Fibroblast of skin of left quadriceps (primary cell): Measurements from ENCODE around the gene CAMTA1.

Experiments used
- DNase-seq, 2 experiments: peaks; one replicate each; pipeline ENCODE4 v3.0.0-alpha.2; 2013; ENCODE audit warnings: low read depth in 2 of 2

Gene CAMTA1

GRCh38 chr1:7570311-7570710, 785.1 kb downstream of the CAMTA1 start:
- no peak for DNase-seq

- DNase-seq, result no peak
Measured at GRCh38 chr1:7572654-7573152, 787.4 kb downstream of the CAMTA1 start.

- no peak for DNase-seq
Measured at GRCh38 chr1:7573481-7573880, 788.2 kb downstream of the CAMTA1 start.

- no peak for DNase-seq
Measured at GRCh38 chr1:7574121-7575040, 789.1 kb downstream of the CAMTA1 start.

DNA sequence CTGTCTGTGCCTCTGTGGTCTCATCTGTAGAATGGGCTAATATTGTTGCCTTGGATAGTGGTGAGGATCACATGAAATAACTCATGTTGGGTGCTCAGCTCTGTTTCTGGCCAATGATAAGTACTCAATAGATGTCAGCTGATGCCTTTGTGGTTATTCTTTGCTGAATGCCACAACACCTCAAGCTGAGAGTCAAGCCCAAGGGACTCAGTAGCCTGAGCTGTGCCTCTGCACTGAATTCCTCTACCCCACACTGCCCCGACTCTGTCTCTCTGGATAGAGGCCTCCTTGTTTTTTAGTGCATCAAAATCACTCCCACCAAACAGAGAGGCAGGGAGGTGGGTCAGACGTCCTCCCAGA, 789.8 kb downstream of the CAMTA1 start:
- DNase-seq, result no peak

DNA sequence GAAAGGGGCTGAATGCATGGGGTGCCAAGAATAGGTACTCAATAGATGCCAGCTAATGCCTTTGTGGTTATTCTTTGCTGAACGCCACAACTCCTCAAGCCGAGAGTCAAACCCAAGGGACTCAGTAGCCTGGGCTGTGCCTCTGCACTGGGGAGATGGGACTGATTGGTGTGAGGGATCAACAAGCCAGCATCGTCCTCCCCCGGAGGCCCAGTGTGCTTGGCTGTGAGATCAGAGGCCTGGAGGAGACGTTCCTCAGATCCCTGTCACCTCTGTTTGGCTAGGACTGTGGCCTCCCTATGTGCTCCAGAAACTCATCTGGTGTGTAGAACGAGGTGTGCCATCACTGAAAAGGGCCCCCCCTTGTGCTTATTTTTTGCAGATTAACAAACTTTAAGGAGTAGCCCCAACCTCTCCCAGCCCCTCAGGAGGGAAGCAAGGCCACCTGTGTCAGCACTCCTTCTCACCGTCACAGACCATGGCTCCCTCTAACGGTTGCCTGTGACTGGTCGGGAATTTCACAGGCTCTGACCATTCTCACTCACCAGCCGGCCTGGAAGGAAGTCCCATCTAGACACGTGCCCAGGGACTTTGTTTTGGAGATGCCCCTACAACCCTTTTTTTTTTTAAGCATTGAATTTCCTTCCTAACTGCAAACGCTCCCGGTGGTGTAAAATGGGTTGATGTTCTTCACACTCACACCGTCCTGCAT, 791.8 kb downstream of the CAMTA1 start:
- no peak for DNase-seq

DNA sequence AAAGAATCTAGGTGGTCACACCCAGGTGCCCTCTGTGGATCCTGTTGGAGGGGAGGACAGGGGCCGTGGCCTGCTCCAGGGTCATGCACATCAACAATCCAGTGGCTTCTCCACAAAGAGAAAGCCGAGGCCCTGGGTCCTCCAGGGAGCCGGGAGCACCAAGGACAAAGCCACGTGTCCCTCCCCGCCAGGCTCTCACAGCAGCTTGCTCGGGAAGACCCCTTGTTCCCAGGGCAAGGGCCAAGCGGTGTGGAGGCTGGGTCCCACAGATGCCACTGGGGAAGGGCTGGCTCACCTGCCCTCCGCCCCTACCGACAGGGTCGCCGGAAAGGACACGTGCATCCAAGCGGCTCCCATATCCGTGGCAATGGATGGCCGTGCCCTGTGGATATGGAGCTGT, 793.0 kb downstream of the CAMTA1 start:
- DNase-seq, result no peak

GRCh38 chr1:7579016-7579415, 793.8 kb downstream of the CAMTA1 start:
- no peak for DNase-seq

- no peak for DNase-seq
Measured at GRCh38 chr1:7579831-7580804, 794.9 kb downstream of the CAMTA1 start.

- peak; percentile 22 to 30 for DNase-seq
Measured at GRCh38 chr1:7580923-7581753, 795.9 kb downstream of the CAMTA1 start.

DNA sequence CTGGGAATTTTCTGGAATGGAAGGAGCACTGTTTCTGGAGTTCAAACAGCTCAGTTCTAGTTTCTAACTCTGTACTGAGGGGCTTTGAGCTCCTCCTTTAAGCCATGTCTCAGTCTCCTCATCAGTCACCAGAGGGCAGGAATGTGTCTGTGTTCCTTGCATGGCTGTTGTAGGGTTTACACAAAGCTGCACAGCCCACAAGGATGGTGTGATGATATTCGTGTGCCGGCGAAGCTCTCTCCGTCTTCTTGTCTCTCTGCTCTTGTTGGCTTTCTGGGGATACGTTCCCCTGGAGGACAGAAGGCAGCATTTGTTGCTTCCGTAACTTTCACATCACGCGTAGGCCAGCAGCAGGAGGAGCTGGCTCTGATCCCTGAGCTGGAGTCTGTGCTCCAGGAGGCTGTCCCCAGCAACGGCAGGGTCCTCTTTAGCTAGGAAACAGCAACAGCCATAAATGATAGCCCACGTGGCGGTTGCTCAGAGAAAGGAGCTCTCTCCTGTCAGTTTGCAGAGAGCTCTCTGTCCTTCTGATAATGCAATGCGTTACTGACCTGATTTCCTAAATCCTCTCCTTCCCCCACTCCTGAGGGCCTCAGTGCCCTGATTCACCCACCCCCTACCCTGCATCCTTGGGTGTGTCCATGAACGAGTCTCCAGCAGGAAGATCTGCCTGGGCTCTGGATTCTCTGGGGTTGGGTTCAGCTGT, 796.7 kb downstream of the CAMTA1 start:
- no peak for DNase-seq

DNA sequence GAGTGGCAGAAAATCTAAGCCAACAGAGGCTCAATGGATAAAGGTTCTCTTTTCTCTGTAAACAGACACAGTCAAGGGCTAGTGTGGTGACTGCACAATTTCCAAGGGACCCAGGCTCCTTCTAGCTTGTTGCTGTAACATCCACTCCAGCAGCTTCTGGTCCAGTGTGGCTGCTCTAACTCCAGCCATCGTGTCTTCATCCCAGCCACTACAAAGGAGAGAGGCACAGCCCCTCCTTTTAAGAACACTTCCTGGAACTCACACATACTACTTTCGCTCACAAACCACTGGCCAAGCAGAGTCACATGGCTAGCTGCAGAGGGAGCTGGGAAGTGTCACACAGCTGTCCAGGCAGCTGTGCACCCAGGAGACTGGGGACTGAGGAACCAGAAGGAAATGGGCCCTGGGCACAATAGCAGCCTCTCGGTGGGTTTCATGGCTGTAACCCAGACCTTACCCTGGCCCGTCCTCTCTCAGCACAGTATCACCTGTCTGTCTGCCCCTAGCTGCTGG, 797.3 kb downstream of the CAMTA1 start:
- DNase-seq, result no peak

DNA sequence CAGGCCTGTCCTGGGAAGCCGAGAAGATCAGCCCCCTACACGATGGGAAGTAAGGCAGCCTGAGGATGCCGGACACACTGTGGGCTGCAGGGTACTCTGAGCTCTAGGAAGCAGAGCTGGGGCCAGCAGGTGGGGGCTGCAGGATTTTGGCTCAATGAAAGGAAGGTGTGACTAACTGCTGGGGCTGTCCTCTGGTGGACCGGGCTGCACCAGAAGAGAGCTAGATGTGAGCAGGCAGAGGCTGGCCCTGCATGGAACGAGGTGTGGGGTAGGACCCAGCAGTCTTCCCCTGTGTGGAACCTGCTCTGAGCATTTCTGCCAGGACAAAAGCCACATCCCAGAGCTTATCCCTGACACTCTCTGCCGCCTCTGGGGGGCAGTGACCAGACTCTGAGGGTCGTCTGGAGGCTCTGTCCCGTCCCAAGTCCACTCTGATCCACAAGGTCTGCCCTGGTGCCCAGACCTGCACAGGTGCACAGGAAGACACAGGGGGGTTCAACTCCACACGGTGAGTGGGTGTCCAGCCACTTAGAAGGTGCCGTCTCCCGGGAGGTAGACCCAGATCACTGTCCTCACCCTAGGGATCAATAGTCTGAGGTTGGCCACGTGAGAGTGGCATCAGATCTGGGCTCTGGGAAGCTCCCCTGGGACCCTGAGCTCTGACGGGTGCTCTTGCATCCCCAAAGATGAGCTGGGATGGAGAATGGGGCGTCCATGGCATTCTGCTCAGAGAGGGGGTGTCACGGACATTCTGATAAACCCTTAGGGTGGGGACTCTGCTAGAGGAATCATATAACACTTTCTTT, 798.2 kb downstream of the CAMTA1 start:
- no peak for DNase-seq

DNA sequence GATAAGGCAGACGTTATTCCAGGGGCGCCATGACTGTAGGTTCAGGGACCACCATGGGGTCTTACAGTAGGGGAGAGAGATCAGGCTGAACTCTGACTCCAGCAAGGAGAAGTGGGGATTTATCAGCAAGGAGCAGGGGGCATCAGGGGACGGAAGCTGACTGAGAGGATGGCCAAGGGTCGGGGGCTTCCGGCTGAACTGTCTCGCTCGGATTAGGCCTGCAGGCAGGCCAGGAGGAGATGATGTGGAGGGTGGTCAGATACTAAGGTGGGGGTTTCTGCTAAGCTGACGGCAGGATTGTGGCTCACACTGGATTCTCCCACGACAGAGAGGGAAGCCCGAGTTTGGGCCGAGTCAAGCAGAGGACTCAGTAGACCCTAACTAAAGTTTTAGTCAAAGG, 798.9 kb downstream of the CAMTA1 start:
- DNase-seq, result no peak

DNA sequence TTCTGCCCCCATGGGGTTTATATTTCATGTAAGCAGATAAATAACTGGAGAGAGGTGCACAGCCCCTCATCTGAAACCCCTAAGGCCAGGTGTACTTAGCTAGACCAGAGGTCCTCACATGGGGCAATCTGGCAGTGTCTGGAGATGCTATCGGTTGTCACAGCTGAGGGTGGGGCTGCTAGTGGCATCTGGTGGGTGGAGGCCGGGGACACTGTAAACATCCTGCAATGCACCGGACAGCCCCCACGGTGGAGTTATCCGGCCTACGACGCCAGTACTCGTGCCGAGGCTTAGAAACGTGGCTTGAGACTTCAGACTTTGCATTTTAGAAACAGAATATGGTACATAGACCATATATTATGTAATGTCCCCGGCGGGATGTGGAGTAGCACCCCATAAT, 799.4 kb downstream of the CAMTA1 start:
- no peak for DNase-seq

DNA sequence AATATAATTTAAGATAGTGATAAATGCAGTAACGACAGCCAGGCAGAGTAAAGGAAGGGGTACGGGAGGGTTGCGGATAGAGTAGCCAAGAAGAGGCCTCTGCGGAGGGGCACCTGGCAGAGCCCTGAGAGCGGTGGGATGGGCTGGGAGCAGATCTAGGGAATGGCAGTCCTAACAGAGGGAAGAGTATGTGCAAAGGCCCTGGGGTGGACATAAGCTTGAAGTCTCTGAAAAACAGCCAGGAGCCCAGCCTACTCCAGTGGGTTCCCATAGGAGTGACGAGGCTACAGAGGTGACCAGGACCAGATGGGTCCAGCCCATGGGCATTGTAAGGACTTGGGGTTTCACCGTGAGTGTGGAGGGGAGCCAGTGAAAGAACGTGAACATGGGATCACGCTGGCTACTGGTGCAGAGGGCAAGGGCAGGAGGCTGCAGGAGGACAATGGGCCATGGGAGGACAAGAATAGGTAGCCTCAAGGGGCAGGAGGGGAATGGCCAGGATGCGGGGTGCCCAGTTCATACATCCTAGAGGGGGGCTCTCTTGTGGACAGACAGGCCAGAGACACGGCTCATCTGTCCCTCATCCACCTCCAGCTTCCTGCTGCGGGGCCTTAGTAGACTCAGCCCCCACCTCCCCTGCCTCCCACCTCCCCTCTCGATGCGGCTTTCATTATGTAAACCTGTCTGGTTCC, 800.1 kb downstream of the CAMTA1 start:
- no peak for DNase-seq

GRCh38 chr1:7586031-7586941, 801.0 kb downstream of the CAMTA1 start:
- DNase-seq, result no peak
